ENCODE data around the gene SEMA5B.

Gene SEMA5B

GRCh38 chr3:123067689-123068600, 40.4 kb upstream of the SEMA5B start:
- H3K4me1 ChIP-seq (ENCODE audit: insufficient read depth, low read length), result peaks cover 22% of the 10 kb centered on the region
- WGBS, result 4% methylated on average over 21 of the region's 24 CpGs
- H3K27me3 ChIP-seq (ENCODE audit: insufficient read depth, low read length), result peaks cover 25% of the 10 kb centered on the region

GRCh38 chr3:123066896-123067688, 39.5 kb upstream of the SEMA5B start, which contains the start of gene PDIA5:
PDIA5 (plus strand) TSS chr3:123067025; CDS start chr3:123067165, 140 bp downstream.
- Histone ChIP-seq H3K9me3 (ENCODE audit: insufficient read depth, low read depth, low read length) (no peaks in the 10 kb centered on the region), H3K9ac (ENCODE audit: low read depth, low read length) (peak within 1 kb of the TSS; percentile 66), H3K27ac (ENCODE audit: low read depth, low read length) (no peak within 1 kb of the TSS), H3K4me1 (ENCODE audit: insufficient read depth, low read length) (peaks cover 22% of the 10 kb centered on the region), H3K4me3 (ENCODE audit: low read length) (peak within 1 kb of the TSS; percentile 88), H3K36me3 (ENCODE audit: insufficient read depth, low read length) (no peaks in the 10 kb centered on the region), H3K27me3 (ENCODE audit: insufficient read depth, low read length) (peaks cover 25% of the 10 kb centered on the region)
- under 1% methylated on average over 72 of the region's 72 CpGs for WGBS

More at GRCh38 chr3:123067689-123068600, 40.4 kb upstream of the SEMA5B start:
- Histone ChIP-seq H3K4me3 (ENCODE audit: low read length) (peak overlapping the region; percentile 88), H3K27ac (ENCODE audit: low read depth, low read length) (no peak overlapping the region), H3K9ac (ENCODE audit: low read depth, low read length) (peak overlapping the region; percentile 66), H3K9me3 (ENCODE audit: insufficient read depth, low read depth, low read length) (no peaks in the 10 kb centered on the region), H3K36me3 (ENCODE audit: insufficient read depth, low read length) (no peaks in the 10 kb centered on the region)

DNA sequence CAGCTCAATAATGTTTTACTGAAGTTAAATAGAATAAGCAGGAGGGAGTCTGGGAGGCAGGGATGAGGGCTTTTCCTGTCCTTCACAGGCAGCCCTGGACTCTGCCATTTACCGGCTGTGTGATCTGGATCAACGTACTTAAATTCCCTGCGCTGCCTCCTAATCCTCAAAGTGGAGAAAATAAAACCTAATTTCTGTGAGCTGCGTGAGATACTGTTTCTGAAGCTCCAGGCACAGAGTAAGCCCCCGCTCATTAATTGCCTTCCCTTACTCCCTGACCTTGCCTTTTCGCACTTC, 39.0 kb upstream of the SEMA5B start:
- 44% methylated on average over 6 of the region's 6 CpGs for WGBS
- H3K27me3 ChIP-seq (ENCODE audit: insufficient read depth, low read length), result peaks cover 25% of the 10 kb centered on the region
- no peaks in the 10 kb centered on the region for H3K36me3 ChIP-seq (ENCODE audit: insufficient read depth, low read length)
- H3K4me3 ChIP-seq (ENCODE audit: low read length), result peak overlapping the region; percentile 88
- H3K27ac ChIP-seq (ENCODE audit: low read depth, low read length), result no peak overlapping the region
- peak overlapping the region; percentile 66; the same call in 1 of the 2 replicates for H3K9ac ChIP-seq (ENCODE audit: low read depth, low read length)
- peaks cover 21% of the 10 kb centered on the region for H3K4me1 ChIP-seq (ENCODE audit: insufficient read depth, low read length)
- H3K9me3 ChIP-seq (ENCODE audit: insufficient read depth, low read depth, low read length), result no peaks in the 10 kb centered on the region

DNA sequence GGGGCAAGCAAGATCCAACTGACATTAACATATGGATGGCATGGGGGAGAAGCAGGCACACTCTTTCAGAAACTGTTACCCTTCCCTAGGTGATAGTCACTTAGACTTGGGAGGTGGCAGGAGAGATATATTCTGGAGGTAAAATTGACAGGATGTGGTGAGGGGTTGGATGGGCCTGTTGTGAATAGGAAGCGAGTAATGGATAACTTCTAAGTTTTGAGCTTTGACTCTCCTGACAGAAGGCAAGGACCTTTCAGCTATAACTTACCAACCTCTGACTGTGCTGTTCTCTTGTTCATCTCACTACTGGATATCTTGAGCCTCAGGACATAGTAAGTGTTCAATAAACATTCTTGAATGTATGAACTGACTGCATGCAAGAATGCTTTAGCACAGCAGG, 37.4 kb upstream of the SEMA5B start:
- Histone ChIP-seq H3K4me1 (ENCODE audit: insufficient read depth, low read length) (peaks cover 16% of the 10 kb centered on the region), H3K4me3 (ENCODE audit: low read length) (no peak overlapping the region), H3K27me3 (ENCODE audit: insufficient read depth, low read length) (peaks cover 25% of the 10 kb centered on the region), H3K9me3 (ENCODE audit: insufficient read depth, low read depth, low read length) (no peaks in the 10 kb centered on the region), H3K27ac (ENCODE audit: low read depth, low read length) (no peak overlapping the region), H3K9ac (ENCODE audit: low read depth, low read length) (no peak overlapping the region), H3K36me3 (ENCODE audit: insufficient read depth, low read length) (no peaks in the 10 kb centered on the region)
- 64% methylated on average over 1 of the region's 1 CpG for WGBS

GRCh38 chr3:123064506-123064905, 36.9 kb upstream of the SEMA5B start:
- Histone ChIP-seq H3K4me3 (ENCODE audit: low read length) (no peak overlapping the region), H3K27me3 (ENCODE audit: insufficient read depth, low read length) (peaks cover 25% of the 10 kb centered on the region), H3K4me1 (ENCODE audit: insufficient read depth, low read length) (peaks cover 16% of the 10 kb centered on the region), H3K36me3 (ENCODE audit: insufficient read depth, low read length) (no peaks in the 10 kb centered on the region), H3K27ac (ENCODE audit: low read depth, low read length) (no peak overlapping the region), H3K9me3 (ENCODE audit: insufficient read depth, low read depth, low read length) (no peaks in the 10 kb centered on the region), H3K9ac (ENCODE audit: low read depth, low read length) (no peak overlapping the region)
- WGBS, result 82% methylated on average over 4 of the region's 4 CpGs

DNA sequence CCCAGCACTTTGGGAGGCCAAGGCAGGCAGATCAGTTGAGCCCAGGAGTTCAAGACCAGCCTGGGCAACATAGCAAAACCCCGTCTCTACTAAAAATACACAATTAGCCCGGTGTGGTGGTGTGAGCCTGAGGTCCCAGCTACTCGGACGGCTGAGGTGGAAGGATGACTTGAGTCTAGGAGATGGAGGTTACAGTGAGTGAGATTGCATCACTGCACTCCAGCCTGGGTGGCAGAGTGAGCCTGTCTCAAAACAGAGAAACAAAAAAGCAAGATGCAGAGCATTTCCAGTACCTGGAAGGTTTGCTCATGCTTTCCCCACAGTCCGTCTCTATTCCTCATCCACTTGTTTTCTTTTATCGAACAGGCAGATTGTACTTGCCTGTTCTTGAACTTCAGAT, 35.5 kb upstream of the SEMA5B start:
- 95% methylated on average over 6 of the region's 6 CpGs for WGBS
- Histone ChIP-seq H3K4me3 (ENCODE audit: low read length) (no peak overlapping the region), H3K36me3 (ENCODE audit: insufficient read depth, low read length) (no peaks in the 10 kb centered on the region), H3K9me3 (ENCODE audit: insufficient read depth, low read depth, low read length) (no peaks in the 10 kb centered on the region), H3K4me1 (ENCODE audit: insufficient read depth, low read length) (peaks cover 4% of the 10 kb centered on the region), H3K9ac (ENCODE audit: low read depth, low read length) (no peak overlapping the region), H3K27ac (ENCODE audit: low read depth, low read length) (no peak overlapping the region), H3K27me3 (ENCODE audit: insufficient read depth, low read length) (peaks cover 23% of the 10 kb centered on the region)

DNA sequence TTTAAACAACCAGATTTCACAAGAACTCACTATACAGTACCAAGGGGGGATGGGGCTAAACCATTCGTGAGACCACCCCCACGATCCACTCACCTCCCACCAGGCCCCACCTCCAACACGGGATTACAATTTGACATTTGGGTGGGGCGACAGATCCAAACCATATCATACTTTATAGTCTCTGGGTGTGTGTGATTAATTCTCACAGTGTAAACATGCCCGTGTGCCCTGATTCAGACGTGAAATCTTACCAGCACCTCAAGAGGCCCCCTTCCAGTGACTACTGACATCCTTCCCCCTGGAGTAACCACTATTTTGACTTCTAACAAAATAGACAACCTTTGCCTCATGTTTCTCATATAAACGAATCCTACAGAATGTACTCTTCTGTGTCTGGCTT, 34.3 kb upstream of the SEMA5B start:
- Histone ChIP-seq H3K9ac (ENCODE audit: low read depth, low read length) (no peak overlapping the region), H3K27ac (ENCODE audit: low read depth, low read length) (no peak overlapping the region), H3K4me3 (ENCODE audit: low read length) (no peak overlapping the region), H3K9me3 (ENCODE audit: insufficient read depth, low read depth, low read length) (no peaks in the 10 kb centered on the region), H3K36me3 (ENCODE audit: insufficient read depth, low read length) (no peaks in the 10 kb centered on the region), H3K27me3 (ENCODE audit: insufficient read depth, low read length) (peaks cover 16% of the 10 kb centered on the region), H3K4me1 (ENCODE audit: insufficient read depth, low read length) (no peaks in the 10 kb centered on the region)
- 91% methylated on average over 6 of the region's 7 CpGs for WGBS

GRCh38 chr3:123060054-123060453, 32.5 kb upstream of the SEMA5B start:
- H3K4me3 ChIP-seq (ENCODE audit: low read length), result no peak overlapping the region
- H3K27ac ChIP-seq (ENCODE audit: low read depth, low read length), result no peak overlapping the region
- H3K36me3 ChIP-seq (ENCODE audit: insufficient read depth, low read length), result no peaks in the 10 kb centered on the region
- no peaks in the 10 kb centered on the region for H3K4me1 ChIP-seq (ENCODE audit: insufficient read depth, low read length)
- H3K27me3 ChIP-seq (ENCODE audit: insufficient read depth, low read length), result peaks cover 4% of the 10 kb centered on the region; the same call in 1 of the 2 replicates
- no peaks in the 10 kb centered on the region for H3K9me3 ChIP-seq (ENCODE audit: insufficient read depth, low read depth, low read length)
- H3K9ac ChIP-seq (ENCODE audit: low read depth, low read length), result no peak overlapping the region

DNA sequence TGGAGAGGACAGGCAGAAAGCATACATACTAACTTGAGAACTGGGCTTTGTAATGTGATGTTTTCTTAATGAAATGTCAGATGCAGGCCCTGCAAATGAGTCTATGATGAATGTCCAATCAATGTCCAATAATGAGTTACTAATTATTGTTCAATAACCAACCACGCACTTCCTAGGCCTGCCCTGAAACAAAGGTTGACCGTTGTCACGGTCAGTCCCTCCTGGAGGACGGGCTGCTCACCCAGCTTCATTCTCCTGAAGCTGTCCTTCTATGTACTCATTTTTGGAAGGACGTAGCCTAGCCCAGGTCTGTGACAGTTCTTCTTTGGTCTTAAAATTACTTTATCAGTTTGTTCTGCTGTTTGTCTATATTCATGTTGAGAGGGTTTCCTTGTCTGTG, 30.9 kb upstream of the SEMA5B start:
- no peak overlapping the region for H3K9ac ChIP-seq (ENCODE audit: low read depth, low read length)
- no peaks in the 10 kb centered on the region for H3K4me1 ChIP-seq (ENCODE audit: insufficient read depth, low read length)
- no peaks in the 10 kb centered on the region for H3K9me3 ChIP-seq (ENCODE audit: insufficient read depth, low read depth, low read length)
- WGBS, result 95% methylated on average over 5 of the region's 5 CpGs
- no peaks in the 10 kb centered on the region for H3K36me3 ChIP-seq (ENCODE audit: insufficient read depth, low read length)
- no peak overlapping the region for H3K27ac ChIP-seq (ENCODE audit: low read depth, low read length)
- H3K4me3 ChIP-seq (ENCODE audit: low read length), result no peak overlapping the region
- H3K27me3 ChIP-seq (ENCODE audit: insufficient read depth, low read length), result no peaks in the 10 kb centered on the region; the same call in 1 of the 2 replicates

DNA sequence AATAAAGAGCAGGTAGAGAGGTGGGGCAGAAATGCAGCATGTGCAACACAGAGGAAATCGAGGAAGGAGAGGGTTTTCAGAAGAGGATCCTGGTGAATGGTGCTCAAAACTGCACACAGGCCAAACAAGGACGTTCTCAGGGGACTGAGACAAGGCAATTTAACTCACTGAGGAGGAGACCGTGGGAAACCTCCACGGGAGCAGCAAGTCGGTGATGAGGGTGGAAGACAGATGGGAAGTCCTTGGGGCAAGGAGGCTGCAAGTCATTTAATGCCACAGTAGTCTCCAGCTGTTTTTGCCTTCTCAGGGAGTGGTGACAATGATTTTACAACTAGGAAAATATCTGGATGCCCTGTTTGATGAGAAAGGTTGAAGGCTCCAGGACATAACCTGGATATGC, 27.8 kb upstream of the SEMA5B start:
- no peak overlapping the region for H3K4me3 ChIP-seq (ENCODE audit: low read length)
- H3K27me3 ChIP-seq (ENCODE audit: insufficient read depth, low read length), result no peaks in the 10 kb centered on the region
- H3K27ac ChIP-seq (ENCODE audit: low read depth, low read length), result no peak overlapping the region
- no peaks in the 10 kb centered on the region for H3K4me1 ChIP-seq (ENCODE audit: insufficient read depth, low read length)
- H3K9ac ChIP-seq (ENCODE audit: low read depth, low read length), result no peak overlapping the region
- no peaks in the 10 kb centered on the region for H3K36me3 ChIP-seq (ENCODE audit: insufficient read depth, low read length)
- WGBS, result 82% methylated on average over 5 of the region's 5 CpGs
- H3K9me3 ChIP-seq (ENCODE audit: insufficient read depth, low read depth, low read length), result no peaks in the 10 kb centered on the region

DNA sequence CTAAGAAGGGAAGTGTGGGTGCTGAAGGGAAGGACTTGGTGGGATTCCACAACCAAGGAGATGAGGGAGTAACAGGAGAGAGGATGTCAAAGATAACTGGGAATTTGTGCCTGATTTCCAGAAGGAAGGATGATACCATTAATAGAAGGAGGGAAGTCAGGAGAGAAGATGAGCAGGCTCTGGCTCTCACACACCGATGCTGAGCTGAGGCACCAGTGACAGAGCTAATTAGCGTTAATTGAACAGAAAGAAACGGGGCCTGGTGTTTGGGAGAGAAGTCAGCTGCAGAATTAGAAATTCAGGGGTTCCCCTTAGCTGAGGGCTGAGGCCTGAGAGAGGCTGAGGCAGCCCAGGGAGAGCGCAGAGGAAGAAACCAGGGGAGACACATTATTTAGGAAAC, 27.4 kb upstream of the SEMA5B start:
- no peaks in the 10 kb centered on the region for H3K27me3 ChIP-seq (ENCODE audit: insufficient read depth, low read length)
- no peak overlapping the region for H3K27ac ChIP-seq (ENCODE audit: low read depth, low read length)
- H3K9ac ChIP-seq (ENCODE audit: low read depth, low read length), result no peak overlapping the region
- no peaks in the 10 kb centered on the region for H3K36me3 ChIP-seq (ENCODE audit: insufficient read depth, low read length)
- WGBS, result 88% methylated on average over 4 of the region's 4 CpGs
- H3K9me3 ChIP-seq (ENCODE audit: insufficient read depth, low read depth, low read length), result no peaks in the 10 kb centered on the region
- no peaks in the 10 kb centered on the region for H3K4me1 ChIP-seq (ENCODE audit: insufficient read depth, low read length)
- H3K4me3 ChIP-seq (ENCODE audit: low read length), result no peak overlapping the region
